ENCODE measurements around the gene SF1.

The SF1 gene

DNA sequence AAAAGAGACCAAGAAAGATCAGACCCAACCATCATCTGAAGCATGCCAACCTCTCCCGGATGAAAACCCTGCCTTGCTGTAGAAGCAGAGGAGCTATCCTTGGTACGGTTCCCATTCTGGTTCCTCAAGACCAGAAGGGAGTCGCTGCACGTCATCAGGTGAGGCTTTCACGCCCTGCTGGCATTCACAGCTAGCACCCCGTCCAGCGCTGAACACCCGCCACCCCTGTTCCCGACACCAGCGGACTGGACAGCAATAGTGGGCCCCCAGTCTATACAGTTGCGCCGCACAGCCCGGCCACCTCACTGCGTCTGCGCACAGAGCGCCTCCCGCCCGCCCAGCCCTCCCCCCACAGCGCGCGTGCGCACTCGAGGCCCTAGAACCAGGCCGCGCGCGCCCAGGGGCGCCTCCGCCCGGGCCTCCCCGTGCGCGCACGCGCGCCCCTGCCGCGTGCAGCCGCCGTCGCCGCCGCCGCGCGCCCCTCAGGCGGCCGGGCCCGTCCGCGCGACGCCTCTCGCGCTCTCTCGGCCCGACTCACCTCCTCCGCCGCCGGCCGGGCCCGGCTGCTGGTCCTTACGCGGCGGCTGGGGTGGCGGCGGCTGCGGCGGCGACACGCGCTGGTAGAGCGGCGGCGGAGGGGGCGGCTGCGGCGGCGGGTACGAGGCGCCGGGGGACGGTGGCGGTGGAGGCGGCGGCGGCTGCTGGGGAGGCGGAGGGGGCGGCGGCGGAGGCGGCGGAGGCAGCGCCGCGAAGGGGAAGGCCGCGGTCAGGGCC, 706 bp downstream of the SF1 start:
- DNase-seq = peak; percentile 84

DNA sequence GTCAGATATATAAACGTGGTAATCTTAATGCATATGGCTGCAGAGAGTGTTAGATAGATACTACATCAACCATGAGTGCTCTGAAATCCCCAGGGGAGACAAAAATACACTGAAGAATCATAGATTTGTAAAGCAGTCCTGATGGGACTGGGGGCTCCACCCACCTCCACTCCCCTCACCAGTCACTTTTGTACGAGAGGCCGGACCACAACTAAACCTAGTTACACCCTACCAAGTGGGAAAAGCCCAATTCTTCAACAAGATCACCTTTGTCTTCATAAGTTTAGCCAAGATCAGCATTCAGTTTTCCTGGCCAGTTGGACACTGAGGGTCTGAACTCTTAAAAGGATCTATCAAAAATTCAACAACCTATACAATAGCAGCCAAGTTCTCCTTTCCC, 1.5 kb downstream of the SF1 start:
- DNase-seq = no peak

DNA sequence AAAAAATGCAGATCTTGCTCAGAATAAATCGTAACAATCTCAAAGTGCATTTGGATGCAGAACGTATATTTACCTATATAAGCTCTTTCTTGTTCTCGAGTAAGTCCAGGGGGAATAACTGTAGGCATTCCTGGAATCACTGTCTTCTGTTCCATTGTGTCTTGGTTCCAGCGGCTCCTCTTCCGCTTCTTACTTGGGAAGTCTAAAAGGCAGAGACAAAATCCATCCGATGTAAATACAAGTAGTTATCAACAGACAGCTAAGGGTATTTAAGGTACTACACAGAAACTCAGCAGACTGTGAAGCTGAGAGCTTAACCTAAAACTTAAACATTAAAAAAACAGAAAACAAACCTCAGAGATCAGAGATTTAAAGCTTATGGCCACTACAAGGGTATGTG, 1.9 kb downstream of the SF1 start:
- no peak for DNase-seq

DNA sequence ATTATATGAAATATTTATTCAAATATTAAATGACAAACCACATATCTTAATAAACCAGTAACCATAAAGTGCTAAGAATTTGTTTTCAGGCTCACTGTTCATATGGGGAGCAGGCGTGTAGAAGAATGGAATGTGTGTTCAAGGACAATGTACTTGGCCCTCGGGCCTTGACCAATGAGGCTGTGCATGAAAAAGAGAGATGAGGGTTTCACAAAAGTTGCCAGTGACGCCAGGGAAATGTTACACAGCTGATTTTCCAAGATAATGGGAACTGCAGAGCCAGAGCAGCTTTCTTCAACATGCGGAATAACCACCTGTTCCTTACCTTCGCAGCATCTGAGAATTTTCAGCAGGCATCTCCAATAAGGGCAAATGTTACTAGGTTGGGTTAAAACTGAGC, 4.2 kb downstream of the SF1 start:
- no peak for DNase-seq

DNA sequence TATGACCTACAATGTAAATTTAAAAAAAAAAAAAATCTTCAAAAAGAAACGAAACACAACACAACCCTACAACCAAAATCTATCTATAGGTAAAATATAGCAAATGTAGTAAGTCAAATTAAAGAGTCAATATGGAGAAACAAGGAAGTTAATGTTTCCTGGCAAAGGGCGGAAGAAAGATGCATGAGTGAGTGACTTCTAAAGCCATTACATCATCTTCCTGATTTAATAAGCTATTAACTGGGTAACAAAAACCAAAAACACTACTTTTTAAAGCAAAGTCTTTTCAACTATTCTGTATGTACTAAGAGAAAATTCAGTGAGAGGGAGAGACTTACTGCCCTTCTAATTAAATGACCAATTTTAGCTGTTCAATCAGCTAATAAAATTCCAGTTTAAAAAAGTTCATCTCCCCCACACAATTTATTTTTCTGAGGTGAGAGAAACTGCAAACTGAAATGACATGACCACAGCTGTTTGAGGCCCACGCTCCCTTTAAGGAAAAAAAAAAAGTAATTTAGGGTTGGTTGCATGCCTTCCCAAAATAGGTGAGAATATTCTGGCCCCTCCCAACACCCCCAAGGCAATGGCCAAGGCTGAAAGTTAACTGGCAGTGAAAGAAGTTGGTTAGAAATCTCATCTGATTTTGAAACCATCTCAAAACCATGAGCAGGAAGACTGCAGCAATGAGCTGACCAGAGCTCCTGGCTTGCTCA, 5.9 kb downstream of the SF1 start:
- peak; percentile 78 for DNase-seq

DNA sequence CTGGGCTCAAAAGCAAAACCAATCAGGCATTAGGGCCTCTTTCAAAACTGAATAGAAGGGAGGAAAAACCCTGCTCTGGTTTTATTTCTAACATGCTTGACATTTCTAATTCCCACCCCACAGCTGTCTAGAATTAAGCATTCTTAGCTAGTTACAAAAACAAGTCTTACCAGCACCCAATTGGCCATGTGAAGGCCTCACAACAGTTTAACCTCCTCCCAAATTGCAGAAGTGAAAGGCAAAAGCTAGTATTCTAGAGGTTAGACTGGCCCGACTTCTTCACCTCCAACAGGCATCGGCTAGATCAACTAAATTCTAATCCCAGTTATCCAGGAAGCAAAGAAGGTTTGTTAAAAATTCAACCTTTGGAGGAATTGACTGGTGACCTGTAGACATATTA, 6.5 kb downstream of the SF1 start:
- peak; percentile 59 for DNase-seq

DNA sequence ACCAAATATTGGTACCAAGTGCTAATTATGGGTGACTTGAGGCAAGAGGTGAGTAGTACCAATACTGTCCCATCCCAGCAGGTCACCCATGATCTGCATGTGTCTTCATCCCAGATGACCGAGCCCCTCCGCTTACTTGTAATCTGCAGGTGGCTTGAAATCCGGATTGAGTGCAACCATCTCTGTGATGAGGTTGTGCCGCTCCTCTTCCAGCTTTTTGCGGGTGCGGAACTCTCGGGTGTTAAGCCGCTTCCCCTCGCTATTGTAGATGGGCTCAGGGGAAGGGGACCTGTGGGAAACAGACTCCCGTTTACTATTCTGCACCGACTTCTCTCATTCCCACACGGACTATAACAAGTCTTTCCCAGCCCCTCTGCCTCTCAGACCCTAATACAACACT, 8.2 kb downstream of the SF1 start:
- no peak for DNase-seq

DNA sequence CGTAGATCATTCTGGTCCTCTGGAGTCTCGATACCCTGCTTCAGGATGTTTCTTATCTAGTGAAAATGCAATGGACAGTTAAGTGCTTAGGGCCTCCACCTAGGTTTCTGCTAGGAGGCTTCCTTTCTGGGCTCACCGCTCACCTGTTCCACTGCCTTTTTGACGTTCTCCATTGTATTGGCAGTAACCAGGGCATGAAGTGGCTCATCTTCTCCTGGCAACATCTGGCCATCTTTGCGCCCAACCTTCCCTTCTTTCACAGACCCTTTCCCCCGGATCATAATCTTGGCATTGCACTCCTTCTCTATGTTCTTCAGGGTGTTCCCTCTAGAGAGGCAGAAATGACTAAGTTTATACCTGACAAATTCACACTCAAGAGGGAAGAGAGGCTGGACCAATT, 9.1 kb downstream of the SF1 start:
- no peak for DNase-seq

DNA sequence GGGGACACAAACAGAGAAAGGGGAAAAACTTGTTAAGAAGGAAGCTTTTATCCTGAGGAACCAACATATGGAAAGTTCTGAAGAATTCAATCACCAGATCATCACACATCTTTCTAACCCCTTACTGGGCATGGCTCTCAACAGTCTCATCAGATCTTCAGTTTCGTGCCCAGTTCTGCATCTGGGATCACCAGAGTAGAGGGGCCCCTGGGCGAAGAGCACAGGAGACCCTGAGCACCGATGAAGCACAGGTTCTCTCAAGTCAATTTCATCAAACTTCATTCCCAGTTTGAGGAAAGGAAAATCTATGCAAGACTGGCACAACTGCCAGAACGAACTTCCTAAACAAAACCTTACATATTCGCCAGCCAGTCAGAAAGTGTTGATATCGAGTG, 10.0 kb downstream of the SF1 start:
- no peak for DNase-seq

DNA sequence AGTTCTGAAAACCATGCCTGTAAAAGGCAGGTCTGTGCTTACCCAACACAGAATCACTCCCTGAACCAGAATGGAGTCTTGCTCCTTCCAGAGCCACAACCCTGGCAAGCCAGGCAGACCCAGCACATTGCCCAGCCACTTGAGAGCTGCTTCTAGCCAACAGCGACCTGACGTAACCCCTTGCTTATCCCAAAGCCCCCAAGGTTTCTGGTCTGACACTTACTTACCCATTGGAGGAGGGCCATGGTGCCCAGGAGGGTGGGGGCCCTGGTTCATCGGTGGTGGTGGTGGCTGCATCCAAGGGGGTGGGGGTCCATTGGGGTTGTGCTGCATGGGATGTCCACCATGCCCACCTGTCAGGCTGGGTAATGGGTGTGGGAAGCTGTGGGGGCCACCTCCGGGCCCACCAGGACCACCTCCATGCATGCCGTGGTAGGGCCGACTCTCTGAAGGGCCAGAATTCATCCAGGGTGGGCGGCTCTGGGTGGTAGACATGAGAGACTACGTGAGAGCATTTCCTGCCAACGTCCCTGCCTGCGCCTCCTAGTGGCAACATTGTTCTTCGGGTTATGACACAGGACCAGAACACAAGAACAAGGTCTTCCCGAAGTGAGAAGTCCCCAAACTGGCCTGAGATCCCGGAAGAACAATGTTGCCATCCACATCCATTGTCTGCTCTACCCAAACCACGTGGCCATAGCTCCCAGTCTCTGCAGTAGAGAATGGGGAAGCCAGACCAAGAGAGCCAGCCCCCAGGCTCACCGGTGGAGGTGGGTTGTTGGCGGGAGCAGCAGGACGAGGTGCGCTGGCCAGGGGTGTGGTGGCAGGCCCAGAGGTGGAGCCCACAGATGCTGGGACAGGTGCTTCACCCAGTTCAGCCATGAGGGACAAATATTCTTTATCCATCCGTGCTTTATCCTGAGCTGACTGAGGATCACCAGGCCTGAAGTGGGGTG, 10.7 kb downstream of the SF1 start:
- peak; percentile 73 for DNase-seq

DNA sequence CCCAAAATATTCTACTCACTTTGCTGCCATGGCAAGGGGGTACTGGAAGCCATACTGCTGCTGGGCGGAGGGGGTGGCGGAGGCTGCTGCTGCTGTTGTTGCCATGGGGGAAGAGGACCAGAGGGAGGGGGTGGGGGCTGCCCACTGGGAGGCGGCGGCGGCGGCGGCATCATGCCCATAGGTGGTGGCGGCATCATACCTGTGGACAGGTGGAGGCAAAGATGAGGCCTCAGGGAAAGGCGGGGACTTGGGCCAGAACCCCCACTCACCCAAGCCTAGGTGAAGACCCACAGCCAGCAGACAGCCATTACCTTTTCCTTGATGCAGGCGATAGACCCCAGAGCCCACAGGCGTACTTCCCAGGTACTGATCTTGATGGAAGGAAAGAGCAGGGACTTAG, 11.5 kb downstream of the SF1 start:
- DNase-seq = no peak

DNA sequence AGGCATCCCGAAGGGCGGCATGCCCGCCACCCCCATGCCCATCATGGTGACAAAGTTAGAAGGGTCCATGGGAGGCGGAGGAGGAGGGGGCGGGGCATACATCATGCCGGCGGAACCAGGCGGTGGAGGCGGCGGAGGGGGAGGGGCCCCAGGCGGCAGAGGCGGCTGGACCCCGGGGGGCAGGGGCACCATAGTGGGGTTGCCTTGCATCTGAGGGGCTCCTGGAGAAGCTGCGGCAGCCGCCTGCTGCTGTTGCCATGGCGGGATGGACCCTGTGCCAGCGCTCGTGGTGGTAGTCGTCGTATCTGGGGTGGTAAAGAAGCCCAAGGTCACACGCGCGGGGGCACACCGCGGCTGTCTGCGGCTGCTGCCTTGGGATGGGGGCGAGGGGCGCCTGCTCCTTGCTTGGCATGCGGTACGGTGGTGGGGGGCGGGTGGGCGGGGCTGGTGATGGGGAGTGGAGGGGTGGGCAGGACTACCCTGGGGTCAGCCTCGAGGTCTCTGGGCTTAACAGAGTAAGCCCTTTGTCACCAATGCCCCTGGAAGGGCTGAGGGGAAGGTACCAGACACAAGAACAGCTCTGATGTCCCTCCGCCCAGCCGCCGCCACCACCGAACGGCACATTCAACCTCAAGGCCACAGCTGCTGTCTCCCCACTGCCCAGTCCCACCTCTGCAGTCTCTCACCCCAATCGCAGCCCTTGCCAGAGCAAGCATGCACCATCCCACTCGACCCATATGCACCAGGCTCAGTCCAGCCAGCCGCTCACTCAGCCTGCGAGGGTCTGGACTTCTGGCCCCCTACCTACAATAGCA, 12.3 kb downstream of the SF1 start:
- DNase-seq = no peak

DNA sequence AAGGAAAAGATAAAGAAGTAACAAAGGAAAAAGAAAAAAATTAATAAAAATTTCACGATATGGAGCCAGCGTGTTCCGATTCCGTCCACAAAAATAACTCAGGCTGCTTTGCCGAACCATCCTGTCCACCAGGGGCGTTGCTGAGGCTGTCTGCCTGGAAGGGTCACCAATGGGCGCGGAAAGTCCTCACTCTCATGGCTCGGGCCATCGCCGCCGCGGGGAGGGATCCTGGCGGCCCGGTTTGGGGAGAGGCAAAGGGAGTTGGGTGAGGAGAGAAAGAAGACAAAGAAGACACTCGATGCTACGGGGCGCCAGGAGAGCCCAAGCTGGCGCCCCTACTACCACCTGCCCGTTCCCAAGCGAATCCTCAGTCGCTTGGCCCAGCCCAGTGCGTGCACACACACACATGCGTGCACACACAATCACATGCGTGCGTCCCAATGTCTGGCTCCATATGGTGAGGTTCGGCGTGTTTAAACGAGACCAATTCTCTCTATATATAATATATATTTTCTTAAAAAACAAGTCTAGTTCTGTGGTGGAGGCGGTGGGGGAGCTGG, 13.0 kb downstream of the SF1 start:
- no peak for DNase-seq

DNA sequence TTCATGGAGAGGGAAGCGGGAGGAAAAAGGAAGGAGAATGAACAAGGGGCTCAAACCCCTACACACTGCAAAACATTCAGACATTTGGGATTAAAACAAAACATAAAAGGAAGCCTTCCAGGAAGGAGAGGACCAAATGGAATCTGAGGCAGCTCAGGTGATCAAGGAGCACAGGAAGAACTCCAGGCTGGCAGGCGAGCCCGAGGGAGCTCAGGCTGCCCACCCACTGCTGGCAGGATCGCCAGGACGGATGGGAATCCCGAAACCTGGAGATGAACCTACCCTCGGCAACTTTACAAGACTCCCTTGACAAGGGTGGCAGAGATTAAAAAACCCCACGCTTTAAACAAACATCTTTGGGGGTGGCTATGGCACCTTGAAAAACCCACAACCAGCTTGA, 13.6 kb downstream of the SF1 start:
- DNase-seq = no peak

DNA sequence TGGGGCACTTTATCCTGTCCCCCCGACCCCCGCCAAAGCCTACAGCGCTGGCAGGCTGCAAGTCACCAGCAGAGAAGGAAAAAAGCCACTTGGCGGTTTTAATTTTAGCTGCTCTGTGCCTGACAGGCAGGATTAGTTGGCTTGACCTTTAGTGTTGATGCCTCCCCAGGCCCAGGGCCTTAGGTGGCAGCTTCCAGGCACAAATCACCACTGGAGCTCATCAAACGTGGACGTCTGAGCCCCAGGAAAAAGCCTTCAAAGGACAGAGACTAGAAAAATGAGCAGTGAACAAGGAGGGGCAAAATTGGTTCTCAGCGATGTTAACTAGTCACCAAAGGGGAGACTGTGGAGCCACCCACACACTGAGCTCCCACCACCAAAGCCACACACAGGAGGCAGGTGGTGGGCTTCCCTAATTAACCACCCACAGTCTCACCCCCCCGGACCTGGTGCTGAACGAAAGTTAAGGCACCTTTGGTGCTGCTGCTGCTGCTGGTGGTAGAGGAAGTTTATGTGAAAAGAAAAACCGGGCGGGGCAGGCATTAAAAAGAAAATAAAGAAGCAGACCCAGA, 14.2 kb downstream of the SF1 start:
- DNase-seq = no peak

DNA sequence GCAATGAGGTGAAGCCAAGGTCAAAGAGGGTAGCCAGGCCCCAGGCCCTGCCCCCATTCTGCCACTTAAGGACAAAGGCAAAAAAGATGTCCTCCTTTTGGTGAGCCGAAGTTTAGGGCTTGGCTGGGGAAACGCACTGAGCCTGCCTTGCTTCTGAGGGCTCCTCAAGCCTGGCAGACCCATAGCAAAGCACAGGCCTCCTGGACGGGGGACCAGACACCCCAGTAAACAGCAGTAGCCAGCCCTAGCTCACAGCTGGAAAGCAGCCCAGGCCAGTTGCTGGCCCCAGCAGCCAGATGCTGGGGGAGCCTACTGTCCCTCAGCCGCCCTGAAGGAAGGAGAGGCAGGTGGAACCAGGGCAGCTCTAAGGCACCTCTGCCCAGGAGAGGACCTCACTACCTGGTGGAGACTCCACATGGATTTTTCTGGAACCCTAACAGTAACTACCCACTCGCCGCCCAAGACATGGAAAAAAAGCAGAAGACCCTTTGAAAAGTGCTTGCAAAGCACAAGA, 14.8 kb downstream of the SF1 start:
- no peak for DNase-seq

DNA sequence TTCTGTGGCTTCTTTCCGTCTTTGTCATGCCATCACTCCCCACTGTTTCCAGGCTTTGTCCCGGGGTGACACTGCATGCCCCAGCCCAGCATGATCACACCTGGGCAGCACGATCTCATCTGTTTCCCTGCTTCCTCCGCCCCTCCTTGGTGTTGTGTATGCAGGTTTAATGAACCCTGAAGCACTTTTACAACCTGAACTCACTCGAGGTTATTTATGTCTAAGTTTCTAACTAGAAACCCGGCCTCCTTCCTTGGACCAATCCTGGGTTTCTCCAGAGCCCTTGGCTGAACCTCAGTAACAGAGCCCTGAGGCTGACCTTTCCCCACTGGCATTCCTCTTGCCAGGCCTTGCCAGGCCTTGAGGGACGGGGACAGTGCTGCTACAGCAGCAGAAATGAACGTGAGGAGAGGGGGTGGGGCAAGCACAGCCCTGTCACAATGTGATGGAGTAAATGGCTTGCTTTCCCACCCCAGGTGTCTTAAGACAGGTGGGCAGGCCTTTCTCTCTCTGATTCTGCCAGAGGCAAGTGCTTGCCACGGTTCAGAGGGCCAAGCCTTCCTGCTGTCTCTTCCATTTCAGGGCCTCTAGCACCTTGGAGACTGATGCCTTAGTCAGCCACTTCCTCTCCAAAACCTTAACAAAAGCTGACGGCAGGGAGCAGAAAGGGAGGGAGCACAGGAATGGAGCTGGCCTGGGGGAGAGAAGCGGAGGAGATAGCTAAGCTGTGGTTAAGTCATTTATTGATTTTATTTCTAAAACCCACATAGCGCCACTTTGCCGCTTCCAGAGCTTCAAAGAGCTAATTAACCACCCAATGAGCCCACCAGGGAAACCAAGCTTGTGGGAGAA, 15.4 kb downstream of the SF1 start:
- DNase-seq = no peak

DNA sequence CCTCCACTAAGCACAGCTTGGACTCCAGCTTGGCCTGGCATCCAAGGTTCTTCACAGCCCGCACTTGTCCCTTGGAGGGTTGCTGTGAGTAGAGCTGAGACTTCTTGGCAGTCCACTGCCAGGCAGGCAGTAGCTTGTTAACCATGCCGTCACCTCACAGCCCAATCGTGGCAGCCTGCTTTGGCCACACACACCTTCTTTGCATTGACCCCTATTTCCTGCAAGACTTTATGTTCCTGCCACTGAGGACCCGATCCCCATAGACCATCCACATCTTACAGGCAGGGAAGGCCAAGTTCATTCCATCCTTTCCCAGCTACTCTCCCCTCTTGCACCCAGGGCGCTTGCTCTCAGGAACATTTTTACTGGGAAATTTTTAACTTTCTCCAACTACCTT, 16.1 kb downstream of the SF1 start:
- no peak for DNase-seq

DNA sequence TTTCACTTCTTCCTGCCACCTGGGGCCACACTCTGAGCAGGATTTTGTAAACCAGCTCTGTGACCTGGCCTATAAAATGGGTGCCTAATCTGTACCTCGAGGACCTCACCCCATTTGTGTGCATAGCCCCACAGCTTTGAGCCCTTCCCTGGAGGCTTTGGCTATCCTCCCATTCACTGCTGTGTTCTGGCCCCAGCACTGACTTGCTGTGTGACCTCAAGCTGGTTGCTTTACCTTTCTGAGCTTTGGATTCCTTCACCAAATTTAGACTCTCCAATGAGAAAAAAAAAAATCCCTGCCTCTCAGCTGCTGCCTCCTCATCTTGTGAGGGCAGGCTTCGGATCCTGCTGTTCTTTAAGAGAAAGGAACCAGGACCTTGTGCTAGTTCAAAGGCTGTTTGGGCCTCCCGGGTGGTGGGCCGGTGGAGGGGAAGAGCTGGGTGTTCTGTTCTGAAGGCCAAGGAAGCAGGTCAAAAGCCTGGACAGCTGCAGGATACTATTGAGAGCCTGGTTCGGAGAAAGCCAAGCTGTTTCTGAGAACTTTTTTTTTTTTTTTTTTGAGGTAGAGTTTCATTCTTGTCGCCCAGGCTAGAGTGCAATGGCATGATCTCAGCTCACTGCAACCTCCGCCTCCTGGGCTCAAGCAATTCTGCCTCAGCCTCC, 17.5 kb downstream of the SF1 start:
- DNase-seq = no peak

All from inflammatory macrophage treated with lipopolysaccharide for 4 hours (primary cell).